ENCODE data around the gene PPP1R36. TPM values are rescaled to one million over a fixed set of nuclear protein-coding genes. Genes with fewer than 3 reads are reported as not detected.
"Not testable (repeated sequence)": the region's sequence is repeated elsewhere in the genome, so short reads cannot be mapped to it uniquely, and the experiment has no call there.

Gene PPP1R36
- total RNA-seq, 2 experiments from 2014 or later = 0.19 to 0.31 TPM

- H3K27ac Mint-ChIP-seq = no peak overlapping the region
- peaks cover 13% of the 10 kb centered on the region for H3K27me3 Mint-ChIP-seq
- H3K4me3 Mint-ChIP-seq = no peak overlapping the region
- no peaks in the 10 kb centered on the region for H3K9me3 Mint-ChIP-seq
- POLR2A ChIA-PET = no interaction called here
- no peaks in the 10 kb centered on the region for H3K36me3 Mint-ChIP-seq
- DNase-seq = no peak
- CTCF ChIA-PET = no interaction called here
- intact Hi-C loops (cut with micrococcal nuclease) = no loop called here
- H3K4me1 Mint-ChIP-seq (ENCODE audit: low read depth) = no peaks in the 10 kb centered on the region
Observed at GRCh38 chr14:64604001-64604400, 54.2 kb downstream of the PPP1R36 start.

- H3K9me3 Mint-ChIP-seq = no peaks in the 10 kb centered on the region
- H3K4me1 Mint-ChIP-seq (ENCODE audit: low read depth) = no peaks in the 10 kb centered on the region
- no peaks in the 10 kb centered on the region for H3K36me3 Mint-ChIP-seq
- ChIA-PET CTCF (no interaction called here), POLR2A (no interaction called here)
- H3K27me3 Mint-ChIP-seq = peaks cover 10% of the 10 kb centered on the region
- no peak overlapping the region for H3K27ac Mint-ChIP-seq
- intact Hi-C loops (cut with micrococcal nuclease) = no loop called here
- H3K4me3 Mint-ChIP-seq = no peak overlapping the region
- DNase-seq = no peak
Observed at GRCh38 chr14:64604881-64605280, 55.1 kb downstream of the PPP1R36 start.

GRCh38 chr14:64605926-64606685 lies 56.3 kb downstream of the PPP1R36 start:
- DNase-seq = no peak
- Mint-ChIP-seq H3K9me3 (no peaks in the 10 kb centered on the region), H3K27me3 (peaks cover 7% of the 10 kb centered on the region), H3K4me3 (no peak overlapping the region), H3K27ac (no peak overlapping the region), H3K36me3 (no peaks in the 10 kb centered on the region), H3K4me1 (ENCODE audit: low read depth) (no peaks in the 10 kb centered on the region)
- intact Hi-C loops (cut with micrococcal nuclease) = no loop called here
- ChIA-PET POLR2A (interaction anchor here (0.7 kb wide), 1 partner anchor 204 kb away, joined by 3 read pairs; no protein-coding TSS in a partner anchor), CTCF (interaction anchor here (2.5 kb wide), 1 partner anchor 31 kb away, joined by 8 read pairs; no protein-coding TSS in a partner anchor)

- H3K27ac Mint-ChIP-seq = no peak overlapping the region
- peaks cover 2% of the 10 kb centered on the region for H3K27me3 Mint-ChIP-seq
- H3K9me3 Mint-ChIP-seq = no peaks in the 10 kb centered on the region
- intact Hi-C loops (cut with micrococcal nuclease) = no loop called here
- no peak for DNase-seq
- no peak overlapping the region for H3K4me3 Mint-ChIP-seq
- H3K4me1 Mint-ChIP-seq (ENCODE audit: low read depth) = no peaks in the 10 kb centered on the region
- no peaks in the 10 kb centered on the region for H3K36me3 Mint-ChIP-seq
- CTCF ChIA-PET = interaction anchor here (1.1 kb wide), 1 partner anchor 213 kb away, joined by 4 read pairs; no protein-coding TSS in a partner anchor
- POLR2A ChIA-PET = no interaction called here
Observed at GRCh38 chr14:64610049-64610746, 60.4 kb downstream of the PPP1R36 start.

DNA sequence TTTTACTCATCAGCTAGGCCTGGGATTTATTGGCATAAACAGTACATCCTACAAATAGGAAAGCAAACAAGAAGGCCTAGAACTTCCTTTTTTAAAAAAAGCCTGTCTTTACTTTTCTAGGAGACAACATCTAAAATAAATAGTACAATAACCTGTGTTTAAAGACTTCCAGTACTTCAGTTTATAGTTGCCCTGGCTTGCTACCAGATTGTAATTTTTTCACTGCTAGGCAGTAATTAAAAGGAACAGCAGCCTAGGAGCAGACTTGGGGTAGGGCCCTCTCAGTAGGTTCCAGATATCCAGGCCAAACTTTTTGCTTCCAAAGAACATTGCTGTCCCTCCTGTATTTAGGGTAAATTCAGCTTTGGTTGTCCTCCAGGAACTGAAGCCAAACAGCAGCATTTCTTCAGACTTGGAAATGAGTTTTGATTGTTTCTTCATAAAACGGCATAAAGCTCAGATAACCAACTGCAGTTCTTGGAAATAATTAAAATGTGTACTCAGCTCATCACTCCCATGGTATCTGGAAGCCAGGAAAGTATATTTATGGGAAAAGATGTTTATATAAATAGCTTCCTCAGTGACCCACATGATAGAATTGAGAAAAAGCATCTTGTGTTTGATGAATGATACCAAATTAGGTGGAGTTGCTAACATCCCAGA lies 61.7 kb downstream of the PPP1R36 start:
- DNase-seq = no peak
- no peaks in the 10 kb centered on the region for H3K27me3 Mint-ChIP-seq
- no peaks in the 10 kb centered on the region for H3K4me1 Mint-ChIP-seq (ENCODE audit: low read depth)
- H3K4me3 Mint-ChIP-seq = no peak overlapping the region
- no peak overlapping the region for H3K27ac Mint-ChIP-seq
- ChIA-PET POLR2A (no interaction called here), CTCF (interaction anchor here (0.6 to 1.8 kb wide), 3 partner anchors 18 to 58 kb away, joined by 3 to 12 read pairs (median 3); no protein-coding TSS in a partner anchor)
- H3K36me3 Mint-ChIP-seq = no peaks in the 10 kb centered on the region
- no peaks in the 10 kb centered on the region for H3K9me3 Mint-ChIP-seq
- intact Hi-C loops (cut with micrococcal nuclease) = no loop called here

DNA sequence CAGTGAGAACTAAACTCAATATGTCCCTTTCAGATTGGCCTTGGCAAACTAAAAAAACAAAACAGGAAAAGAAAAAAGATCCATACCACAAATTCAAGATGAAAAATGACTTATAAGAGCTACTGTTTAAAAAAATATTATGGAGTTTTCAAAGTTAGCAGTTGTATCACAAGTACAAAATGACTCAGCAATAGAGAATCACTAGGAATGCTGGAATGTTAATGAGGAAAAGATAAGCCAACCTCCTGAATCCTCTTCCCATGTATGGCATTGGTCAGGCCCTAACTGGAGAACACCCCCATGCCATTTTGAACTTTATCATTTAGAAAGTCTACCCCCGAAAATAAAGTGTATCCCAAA lies 62.2 kb downstream of the PPP1R36 start:
- Mint-ChIP-seq H3K27me3 (no peaks in the 10 kb centered on the region), H3K9me3 (no peaks in the 10 kb centered on the region), H3K4me3 (no peak overlapping the region), H3K36me3 (no peaks in the 10 kb centered on the region), H3K27ac (no peak overlapping the region), H3K4me1 (ENCODE audit: low read depth) (no peaks in the 10 kb centered on the region)
- no peak for DNase-seq
- intact Hi-C loops (cut with micrococcal nuclease) = no loop called here
- POLR2A ChIA-PET = no interaction called here
- CTCF ChIA-PET = interaction anchor here (0.6 to 1.8 kb wide), 3 partner anchors 18 to 58 kb away, joined by 3 to 12 read pairs (median 3); no protein-coding TSS in a partner anchor

DNA sequence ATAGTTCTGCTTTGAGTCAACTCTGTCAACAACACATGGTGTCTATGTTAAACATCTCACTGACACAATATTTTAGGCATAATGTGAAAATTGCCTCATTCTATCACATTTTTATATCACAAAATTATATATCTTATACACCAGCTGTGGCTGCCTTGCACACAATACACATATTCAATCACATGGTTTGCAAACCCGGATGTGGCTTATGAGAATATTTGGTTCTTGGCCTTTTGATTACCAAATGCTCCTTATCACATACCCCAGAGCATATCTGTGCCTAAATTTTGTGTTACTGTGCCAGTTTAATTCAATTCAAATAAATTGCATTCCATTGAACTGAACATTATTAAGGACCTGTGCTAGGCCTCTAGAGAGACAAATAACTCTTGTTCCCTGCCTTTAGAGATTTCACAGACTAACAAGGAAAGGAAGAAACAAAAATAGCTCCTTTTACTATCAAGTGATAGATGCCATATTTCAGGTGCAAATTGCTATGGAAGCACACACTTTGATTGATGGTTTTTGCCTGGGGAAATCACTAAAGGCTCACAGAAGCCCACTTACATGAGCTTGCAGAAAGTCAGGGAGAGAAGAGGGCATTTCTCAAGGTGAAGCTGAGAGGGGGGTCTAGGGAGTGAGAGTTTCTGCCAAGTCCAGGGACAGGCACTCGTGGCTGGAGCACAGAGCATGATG lies 63.4 kb downstream of the PPP1R36 start:
- no peak overlapping the region for H3K27ac Mint-ChIP-seq

GRCh38 chr14:64614166-64614565 lies 64.4 kb downstream of the PPP1R36 start:
- no peaks in the 10 kb centered on the region for H3K36me3 Mint-ChIP-seq
- no peaks in the 10 kb centered on the region for H3K9me3 Mint-ChIP-seq
- H3K27ac Mint-ChIP-seq = no peak overlapping the region
- CTCF ChIA-PET = interaction anchor here (0.6 kb wide), 1 partner anchor 23 kb away, joined by 3 read pairs; no protein-coding TSS in a partner anchor
- intact Hi-C loops (cut with micrococcal nuclease) = no loop called here
- H3K27me3 Mint-ChIP-seq = no peaks in the 10 kb centered on the region
- POLR2A ChIA-PET = no interaction called here
- no peak overlapping the region for H3K4me3 Mint-ChIP-seq
- DNase-seq = no peak
- H3K4me1 Mint-ChIP-seq (ENCODE audit: low read depth) = no peaks in the 10 kb centered on the region

More for the DNA sequence above, 63.4 kb downstream of the PPP1R36 start:
- H3K9me3 Mint-ChIP-seq = no peaks in the 10 kb centered on the region
- no peaks in the 10 kb centered on the region for H3K27me3 Mint-ChIP-seq
- H3K4me3 Mint-ChIP-seq = no peak overlapping the region
- intact Hi-C loops (cut with micrococcal nuclease) = no loop called here
- H3K4me1 Mint-ChIP-seq (ENCODE audit: low read depth) = no peaks in the 10 kb centered on the region
- no peaks in the 10 kb centered on the region for H3K36me3 Mint-ChIP-seq
- DNase-seq = no peak
- ChIA-PET CTCF (interaction anchor here (1.8 kb wide), 1 partner anchor 24 kb away, joined by 12 read pairs; no protein-coding TSS in a partner anchor), POLR2A (no interaction called here)

GRCh38 chr14:64614805-64615391 lies 65.1 kb downstream of the PPP1R36 start:
- CTCF ChIA-PET = interaction anchor here (0.6 kb wide), 1 partner anchor 22 kb away, joined by 3 read pairs; no protein-coding TSS in a partner anchor
- no peak overlapping the region for H3K4me3 Mint-ChIP-seq
- no peaks in the 10 kb centered on the region for H3K36me3 Mint-ChIP-seq
- H3K4me1 Mint-ChIP-seq (ENCODE audit: low read depth) = no peaks in the 10 kb centered on the region
- DNase-seq = no peak
- no peaks in the 10 kb centered on the region for H3K27me3 Mint-ChIP-seq
- no peaks in the 10 kb centered on the region for H3K9me3 Mint-ChIP-seq
- no peak overlapping the region for H3K27ac Mint-ChIP-seq
- POLR2A ChIA-PET = no interaction called here
- intact Hi-C loops (cut with micrococcal nuclease) = no loop called here

DNA sequence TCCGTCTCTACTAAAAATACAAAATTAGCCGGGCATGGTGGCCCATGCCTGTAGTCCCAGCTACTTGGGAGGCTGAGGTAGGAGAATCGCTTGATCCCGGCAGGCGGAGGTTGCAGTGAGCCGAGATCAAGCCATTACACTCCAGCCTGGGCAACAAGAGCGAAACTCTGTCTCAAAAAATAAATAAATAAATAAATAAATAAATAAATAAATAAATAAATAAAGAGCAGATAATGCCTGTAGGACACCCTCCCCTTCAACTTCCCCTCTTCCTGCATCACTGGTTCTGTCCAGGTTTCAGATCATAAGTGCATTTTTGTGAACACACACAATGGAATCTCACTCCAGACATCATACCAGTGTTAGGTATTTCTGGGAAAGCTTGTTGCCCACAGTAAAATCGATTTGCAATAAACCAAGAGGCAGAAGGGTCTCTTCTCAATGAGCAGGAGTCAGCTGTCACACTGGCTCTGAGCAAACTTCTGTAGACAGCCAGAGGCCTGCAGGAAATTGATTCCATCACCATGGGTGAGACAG lies 68.2 kb downstream of the PPP1R36 start:
- H3K27ac Mint-ChIP-seq; intact Hi-C loops (cut with micrococcal nuclease); H3K4me1 Mint-ChIP-seq (ENCODE audit: low read depth); H3K27me3 Mint-ChIP-seq; H3K36me3 Mint-ChIP-seq; H3K4me3 Mint-ChIP-seq; DNase-seq; POLR2A ChIA-PET; H3K9me3 Mint-ChIP-seq: not testable (repeated sequence)
- CTCF ChIA-PET = interaction anchor here (8.3 kb wide), 1 partner anchor 18 kb away, joined by 36 read pairs; no protein-coding TSS in a partner anchor

- H3K9me3 Mint-ChIP-seq = no peaks in the 10 kb centered on the region
- DNase-seq = no peak
- no peaks in the 10 kb centered on the region for H3K4me1 Mint-ChIP-seq (ENCODE audit: low read depth)
- no peaks in the 10 kb centered on the region for H3K27me3 Mint-ChIP-seq
- no peak overlapping the region for H3K27ac Mint-ChIP-seq
- CTCF ChIA-PET = interaction anchor here (0.9 to 8.3 kb wide), 2 partner anchors 15 to 57 kb away, joined by 3 to 36 read pairs; no protein-coding TSS in a partner anchor
- POLR2A ChIA-PET = no interaction called here
- no peaks in the 10 kb centered on the region for H3K36me3 Mint-ChIP-seq
- intact Hi-C loops (cut with micrococcal nuclease) = no loop called here
- no peak overlapping the region for H3K4me3 Mint-ChIP-seq
Observed at GRCh38 chr14:64620910-64621309, 71.1 kb downstream of the PPP1R36 start.

Measured in activated CD4-positive, alpha-beta memory T cell treated with anti-CD3 and anti-CD28 coated beads for 36 hours (primary cell).